ENCODE measurements around the gene PANK4. TPM values are rescaled to one million over a fixed set of nuclear protein-coding genes. Genes with fewer than 3 reads are reported as not detected.
A peak's percentile ranks its signal among the peaks of the same experiment; 100 is the strongest.

The PANK4 gene
- total RNA-seq, 1 donor from 2014 or later, result 45.5 TPM

DNA sequence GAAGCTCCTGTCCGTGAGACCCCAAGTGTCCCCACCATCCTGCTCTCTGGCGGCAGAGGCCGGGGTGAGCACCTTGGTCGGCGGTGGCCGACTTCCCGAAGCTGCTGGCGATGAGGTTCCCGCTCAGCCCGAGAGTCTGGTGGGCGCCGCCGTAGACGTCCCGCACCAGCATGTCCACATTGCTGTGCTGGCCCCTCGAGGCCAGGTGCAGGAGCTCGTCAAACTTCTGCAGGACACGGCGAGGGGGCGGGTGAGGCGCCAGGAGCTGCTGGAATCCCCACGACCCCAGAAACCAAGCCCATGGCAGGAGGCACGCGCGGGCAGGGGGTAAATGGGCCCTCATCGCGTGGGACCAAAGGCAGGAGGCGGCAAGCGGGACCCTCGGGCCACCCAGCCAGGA, 6.7 kb downstream of the PANK4 start:
- ATAC-seq (ENCODE audit: poor library complexity) (no peak), DNase-seq (no peak)
- intact Hi-C loops (cut with DNase I), result no loop called here

DNA sequence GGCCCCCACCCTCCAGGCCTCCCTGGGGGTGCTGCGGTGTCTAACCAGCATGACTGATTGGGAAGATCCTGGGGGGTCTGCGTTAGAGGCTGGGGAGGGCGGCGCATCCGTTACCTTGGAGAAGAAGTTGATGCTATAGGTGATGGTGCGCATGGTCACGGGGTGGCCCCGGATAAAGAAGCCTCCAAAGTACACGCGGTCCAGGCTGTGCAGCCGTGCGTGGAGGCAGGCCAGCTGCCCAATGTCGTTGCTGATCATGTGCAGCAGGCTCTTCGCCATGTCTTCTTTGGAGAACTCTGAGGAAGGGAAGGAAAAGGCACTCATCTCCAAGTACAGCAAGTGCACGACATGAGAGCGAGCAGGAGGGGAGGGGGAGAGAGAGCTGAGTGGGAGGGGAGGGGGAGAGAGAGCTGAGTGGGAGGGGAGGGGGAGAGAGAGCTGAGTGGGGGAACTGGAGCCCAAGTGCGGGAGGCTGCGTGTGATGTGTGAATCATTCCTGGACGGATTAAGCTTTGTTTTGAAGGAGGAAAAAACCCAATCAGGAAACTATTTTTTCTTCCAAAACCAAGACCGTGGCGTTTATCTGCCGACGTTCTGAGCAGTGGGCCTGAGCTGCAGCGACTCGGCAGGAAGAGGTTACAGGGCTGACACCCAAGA, 7.2 kb downstream of the PANK4 start:
- ATAC-seq (ENCODE audit: poor library complexity) (no peak), DNase-seq (no peak)
- intact Hi-C loops (cut with DNase I), result no loop called here

DNA sequence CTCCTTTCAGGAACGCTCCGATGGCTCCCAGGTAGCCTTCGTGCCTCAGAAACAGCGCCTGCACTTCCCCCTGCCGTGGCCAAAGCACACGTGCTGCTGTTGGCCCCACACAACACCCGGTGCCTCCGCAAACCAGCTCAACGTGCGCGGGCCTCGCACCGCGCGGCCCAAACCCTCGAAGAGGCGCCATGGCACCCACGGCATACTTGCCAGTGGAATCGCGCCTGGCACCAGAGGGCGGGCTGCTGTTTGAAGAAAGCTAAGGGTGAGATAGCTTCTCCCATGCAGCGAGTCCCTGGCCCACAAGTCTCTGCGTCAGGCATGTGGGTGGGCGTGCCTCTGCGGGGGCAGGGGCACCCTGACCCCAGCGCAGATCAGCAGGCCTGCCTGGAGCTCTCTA, 7.9 kb downstream of the PANK4 start:
- DNase-seq (no peak), ATAC-seq (ENCODE audit: poor library complexity) (no peak)
- intact Hi-C loops (cut with DNase I), result no loop called here

DNA sequence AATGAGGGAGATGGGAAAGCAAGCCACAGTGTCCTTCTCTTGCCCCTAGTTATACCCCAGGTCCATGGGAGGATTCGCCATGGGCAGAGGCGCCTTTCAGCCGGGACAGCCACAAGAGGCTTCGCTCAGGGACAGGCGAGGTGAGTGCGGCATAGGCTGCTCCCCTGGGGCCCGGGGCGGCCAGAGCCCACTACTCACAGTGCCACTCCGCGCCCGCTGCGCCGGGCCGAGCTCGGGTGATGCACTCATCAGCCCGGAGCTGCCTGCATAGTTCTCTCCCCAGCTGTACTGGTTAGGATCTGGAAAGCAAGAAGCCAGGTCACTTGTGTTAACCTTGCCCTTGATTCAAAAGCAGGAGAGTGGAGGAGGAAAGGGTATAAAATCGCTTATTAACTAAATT, 8.4 kb downstream of the PANK4 start:
- no peak for DNase-seq
- intact Hi-C loops (cut with DNase I), result no loop called here
- ATAC-seq (ENCODE audit: poor library complexity), result no peak

DNA sequence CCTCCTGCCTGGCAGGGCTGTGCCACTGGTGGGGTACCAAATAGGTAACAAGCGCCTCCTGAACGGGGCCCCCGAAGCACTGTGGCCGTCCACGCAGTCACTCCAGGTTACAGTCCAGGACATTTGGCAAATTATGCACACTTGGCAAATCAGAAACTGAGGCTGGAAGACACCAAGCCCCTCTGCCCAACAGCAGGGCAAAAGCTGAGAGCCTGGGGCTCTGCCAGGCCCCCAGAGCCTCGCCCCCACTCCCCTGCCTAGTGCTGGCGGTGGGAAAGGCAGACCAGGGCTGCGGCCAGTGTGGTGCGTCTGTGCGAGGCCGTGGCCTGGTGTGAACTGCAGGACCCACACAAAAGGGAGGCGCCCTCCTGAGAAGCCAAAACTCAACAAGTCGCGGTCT, 9.4 kb downstream of the PANK4 start:
- intact Hi-C loops (cut with DNase I), result no loop called here
- DNase-seq, result no peak
- no peak for ATAC-seq (ENCODE audit: poor library complexity)

DNA sequence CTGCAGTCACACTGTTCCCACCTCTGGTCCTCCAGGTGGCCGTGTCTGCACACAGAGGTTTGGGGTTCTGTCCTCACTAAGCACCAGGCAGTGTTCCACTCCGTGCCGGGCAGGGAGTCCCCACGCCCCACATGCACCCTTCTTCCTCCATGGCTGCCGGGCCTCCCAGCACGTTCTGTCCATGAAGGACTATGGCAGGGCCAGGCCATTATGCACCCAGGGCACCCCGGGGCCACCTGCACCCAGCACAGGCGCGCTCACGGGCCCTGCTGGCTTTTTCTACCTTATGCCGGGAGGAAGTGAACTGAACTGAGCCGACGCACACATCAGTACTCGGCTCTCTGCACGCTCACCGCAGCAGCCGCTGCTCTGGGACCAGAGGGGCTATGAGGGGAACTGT, 10.3 kb downstream of the PANK4 start:
- DNase-seq (no peak), ATAC-seq (ENCODE audit: poor library complexity) (no peak)
- intact Hi-C loops (cut with DNase I), result no loop called here

DNA sequence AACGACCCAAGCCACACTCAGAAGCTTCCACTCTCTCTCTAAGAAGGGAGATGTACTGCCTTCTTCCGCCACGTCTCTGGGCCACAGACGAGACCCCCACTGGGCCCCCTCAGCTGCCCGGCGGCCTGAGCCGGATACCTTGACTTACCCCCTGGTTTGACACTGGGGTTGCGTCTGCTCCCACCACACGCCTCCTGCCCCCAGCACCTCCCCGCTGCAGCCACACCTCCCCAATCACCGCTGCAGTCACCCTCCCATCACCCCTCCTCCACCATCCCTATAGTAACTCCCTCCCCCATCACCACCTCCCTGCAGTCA, 10.7 kb downstream of the PANK4 start:
- intact Hi-C loops (cut with DNase I), result no loop called here
- no peak for ATAC-seq (ENCODE audit: poor library complexity)
- DNase-seq, result no peak

DNA sequence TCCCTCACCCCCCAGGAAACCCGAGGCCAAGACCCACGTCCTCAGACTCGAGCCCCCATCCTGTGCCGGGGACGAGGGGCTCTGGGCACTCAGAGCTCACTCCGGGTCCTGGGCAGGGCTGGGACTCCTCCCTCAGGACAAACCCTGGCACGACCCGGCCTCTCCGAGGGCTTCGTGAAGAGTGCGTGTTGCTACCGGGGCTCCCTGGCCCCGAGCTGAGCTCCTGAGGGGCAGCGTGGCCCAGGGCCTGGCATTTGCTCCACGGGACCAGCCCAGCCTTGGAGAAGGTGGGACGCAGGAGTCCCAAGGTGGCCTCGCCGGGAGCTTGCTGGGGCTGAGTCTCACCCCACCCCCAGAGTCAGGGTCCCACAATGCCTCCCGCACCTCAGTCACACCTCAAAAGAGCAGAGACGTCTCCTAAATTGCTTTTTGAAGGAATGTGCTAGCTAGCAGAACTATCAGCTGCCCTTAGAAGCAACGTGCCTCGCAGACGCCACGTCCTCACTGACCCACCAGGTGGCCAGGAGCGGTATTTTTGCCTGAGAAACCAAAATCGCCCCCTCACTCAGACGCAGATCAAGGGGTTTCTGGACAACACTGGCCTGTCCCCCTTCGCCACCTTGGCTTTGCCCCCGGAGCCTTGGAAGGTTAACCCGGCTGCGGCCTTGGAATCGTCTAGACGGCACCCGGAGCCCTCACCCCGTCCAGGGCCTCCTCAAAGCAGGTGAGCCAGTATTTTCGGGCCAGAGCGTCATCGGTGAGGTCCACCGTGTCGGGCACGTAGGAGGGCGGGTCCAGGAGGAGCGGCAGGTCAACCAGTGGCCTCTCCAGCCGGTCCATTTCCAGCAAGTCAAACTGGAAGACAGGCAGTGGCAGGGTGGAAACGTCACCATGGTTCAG, 11.3 kb downstream of the PANK4 start:
- intact Hi-C loops (cut with DNase I), result no loop called here
- ATAC-seq (ENCODE audit: poor library complexity), result no peak

DNA sequence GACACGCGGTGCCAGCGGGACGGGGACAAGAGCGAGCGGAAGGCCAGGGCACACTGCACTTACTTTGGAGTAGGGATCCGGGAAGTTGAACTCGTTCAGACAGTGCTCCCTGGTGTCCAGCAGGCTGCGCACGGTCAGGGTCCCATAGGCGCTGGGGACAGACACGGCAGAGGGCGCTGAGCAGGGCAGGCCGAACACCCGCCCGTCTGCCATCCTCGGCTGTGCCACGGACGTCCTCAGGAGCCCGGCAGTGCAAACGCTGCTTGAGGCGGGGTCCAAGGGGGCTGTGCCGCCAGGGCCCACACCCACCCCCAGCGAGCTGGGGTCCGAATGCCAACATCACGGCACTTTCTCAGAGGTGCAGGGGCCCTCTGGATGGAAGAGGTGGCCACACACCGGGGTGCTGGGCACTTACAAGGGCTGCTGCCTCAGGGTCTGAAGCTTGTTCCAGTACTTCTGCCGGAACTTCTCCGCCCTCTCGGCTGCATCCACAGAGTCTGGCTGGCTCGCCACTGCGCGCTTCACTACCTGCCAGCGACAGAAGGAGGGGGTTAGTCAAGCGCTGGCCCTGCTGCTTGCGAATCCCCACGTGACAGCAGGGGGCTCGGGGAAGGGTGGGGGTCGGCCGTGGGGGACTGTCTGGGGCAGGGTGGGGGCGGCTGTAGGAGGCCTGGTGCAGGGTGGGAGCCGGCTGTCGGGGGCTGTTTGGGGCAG, 12.3 kb downstream of the PANK4 start:
- ATAC-seq (ENCODE audit: poor library complexity) (no peak), DNase-seq (no peak)
- intact Hi-C loops (cut with DNase I), result no loop called here

More for the DNA sequence above, 11.3 kb downstream of the PANK4 start:
- DNase-seq, result no peak

DNA sequence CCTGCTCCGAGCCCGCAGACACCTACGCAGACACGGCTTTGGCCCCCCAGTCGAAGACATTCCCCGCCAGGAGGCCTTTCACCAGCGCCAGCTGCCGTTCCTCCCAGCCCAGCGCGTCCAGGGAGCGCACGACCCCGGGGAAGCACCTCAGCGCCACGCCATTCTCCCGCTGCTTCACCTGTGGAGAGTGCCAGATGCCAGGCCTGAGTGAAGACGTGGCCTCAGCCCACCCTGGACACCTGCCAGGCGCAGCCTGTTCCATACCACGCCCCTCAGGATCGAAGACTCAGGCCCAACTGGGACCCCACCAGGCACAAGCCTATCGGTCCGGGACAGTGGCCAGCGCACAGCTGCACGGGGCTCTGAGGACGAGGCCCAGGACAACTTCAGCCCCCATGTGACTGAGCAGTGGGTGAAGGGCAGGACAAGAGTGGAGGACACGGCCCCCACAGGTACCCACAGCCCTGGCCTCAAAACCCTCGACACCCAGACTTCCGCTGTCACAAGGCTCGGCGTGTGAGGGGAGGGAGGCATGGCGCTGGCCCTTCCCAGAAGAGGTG, 13.5 kb downstream of the PANK4 start:
- DNase-seq (no peak), ATAC-seq (ENCODE audit: poor library complexity) (no peak)
- intact Hi-C loops (cut with DNase I), result no loop called here

DNA sequence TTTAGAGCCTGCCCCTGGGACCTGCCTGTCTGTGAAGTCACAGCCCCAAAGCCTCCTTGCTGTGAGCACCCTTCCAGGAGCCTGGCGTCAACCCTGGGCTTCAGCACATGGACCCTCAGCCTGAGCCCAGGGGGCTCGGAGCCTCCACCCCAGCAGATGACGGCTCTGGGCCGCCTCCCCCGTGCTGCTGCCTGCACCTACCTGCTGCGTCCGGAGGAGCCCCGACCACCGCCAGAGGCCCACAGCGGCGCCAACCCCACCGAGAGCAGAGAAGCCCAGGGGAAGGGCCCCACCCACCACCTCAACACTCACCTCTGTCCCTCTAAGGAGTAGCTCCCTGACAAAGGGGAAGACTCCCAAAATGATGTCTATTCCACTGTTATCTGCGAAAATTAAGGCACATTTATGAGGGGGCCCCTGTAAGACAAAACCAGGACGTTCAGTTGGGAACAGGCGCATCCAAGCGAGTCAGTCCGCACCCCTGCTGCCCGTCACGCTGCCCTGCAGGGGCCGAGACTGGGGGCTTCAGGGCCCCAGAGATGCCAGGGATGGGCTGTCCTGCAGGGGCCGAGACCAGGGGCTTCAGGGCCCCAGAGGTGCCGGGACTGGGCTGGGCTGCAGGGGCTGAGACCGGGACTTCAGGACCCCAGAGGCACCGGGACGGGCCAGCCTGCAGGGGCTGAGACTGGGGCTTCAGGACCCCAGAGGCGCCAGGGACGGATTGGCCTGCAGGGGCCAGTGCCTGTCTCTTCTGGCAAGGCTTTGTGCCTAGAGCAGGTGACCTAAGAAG, 15.8 kb downstream of the PANK4 start:
- intact Hi-C loops (cut with DNase I), result no loop called here
- DNase-seq, result no peak
- no peak for ATAC-seq (ENCODE audit: poor library complexity)

DNA sequence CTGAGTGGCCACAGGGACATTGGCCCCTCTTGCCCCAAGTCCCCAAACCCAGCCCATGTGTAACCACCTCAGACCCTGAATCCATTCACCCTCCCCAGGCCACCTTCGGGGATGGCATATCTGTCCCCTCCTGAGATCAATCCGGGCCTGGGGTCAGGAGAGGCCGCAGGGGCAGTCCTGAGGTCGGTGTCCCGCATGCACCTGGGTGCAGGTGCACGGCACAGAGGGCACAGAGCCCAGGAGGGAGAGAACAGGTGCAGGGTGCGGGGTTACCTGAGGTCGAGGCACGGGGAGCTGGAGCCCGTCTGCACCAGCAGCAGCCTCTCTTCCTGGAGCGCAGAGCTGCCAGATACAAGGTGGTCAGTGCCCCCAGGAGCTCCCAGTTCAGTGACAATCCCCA, 16.8 kb downstream of the PANK4 start:
- intact Hi-C loops (cut with DNase I), result no loop called here
- ATAC-seq (ENCODE audit: poor library complexity) (no peak), DNase-seq (no peak)

DNA sequence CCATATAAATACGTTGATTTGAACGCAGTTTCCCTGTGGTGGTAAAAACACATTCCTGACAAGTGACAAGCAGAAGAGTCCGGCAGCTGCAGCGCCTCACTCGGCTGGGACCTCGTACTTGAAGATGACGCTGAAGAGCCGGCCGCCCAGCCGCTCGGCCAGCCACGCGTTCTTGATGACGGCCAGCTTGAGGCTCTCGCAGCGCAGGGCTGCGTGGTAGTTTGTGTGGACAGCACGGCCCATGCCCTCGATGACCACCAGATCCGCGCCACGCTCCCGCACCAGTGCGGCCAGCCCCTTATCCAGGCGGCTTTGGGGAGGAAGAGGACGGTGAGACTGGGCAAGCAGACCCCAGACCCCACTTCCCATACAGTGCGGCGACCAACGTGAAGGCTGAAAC, 17.6 kb downstream of the PANK4 start:
- DNase-seq (no peak), ATAC-seq (ENCODE audit: poor library complexity) (no peak)
- intact Hi-C loops (cut with DNase I), result no loop called here

DNA sequence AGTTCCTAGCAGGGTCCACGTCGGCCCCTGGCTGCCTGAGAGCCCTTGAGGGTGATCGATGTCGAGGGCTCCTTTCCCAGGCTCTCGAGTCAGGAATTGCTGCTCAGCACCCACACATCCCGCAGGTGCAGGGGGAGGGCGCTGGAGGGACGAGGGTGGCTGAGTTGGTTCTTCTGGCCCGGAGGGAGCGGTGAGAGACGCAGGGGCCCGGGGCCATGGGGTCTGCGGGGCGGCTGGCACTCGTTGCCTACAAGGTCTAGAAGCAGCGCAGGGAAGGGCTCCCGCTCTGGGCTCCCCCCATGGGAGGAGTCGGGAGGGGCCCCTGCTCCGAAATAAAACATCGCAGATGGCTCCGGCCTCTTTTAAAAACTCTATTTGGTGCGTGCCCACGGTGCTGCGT, 18.2 kb downstream of the PANK4 start:
- intact Hi-C loops (cut with DNase I), result no loop called here
- ATAC-seq (ENCODE audit: poor library complexity) (no peak), DNase-seq (no peak)

DNA sequence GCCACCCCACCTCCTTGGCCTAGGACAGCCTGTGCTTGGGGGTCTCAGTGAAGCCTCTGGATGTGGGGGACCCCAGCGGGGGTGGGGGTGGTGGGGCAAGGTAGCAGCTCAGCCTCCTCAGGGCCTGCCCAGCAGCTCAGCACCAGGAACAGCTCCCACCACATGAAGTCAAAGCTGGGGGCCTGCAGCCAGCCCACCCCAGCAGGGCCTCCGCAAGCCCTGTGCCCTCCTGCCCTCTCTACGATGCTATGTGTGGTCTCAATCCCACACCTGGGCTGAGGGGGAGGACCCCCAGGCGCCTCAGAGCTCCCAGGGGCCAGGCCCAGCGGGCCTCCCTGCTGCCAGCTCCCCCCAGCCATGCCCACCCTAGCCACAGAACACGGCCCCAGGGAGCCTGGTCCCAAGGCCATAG, 18.6 kb downstream of the PANK4 start:
- ATAC-seq (ENCODE audit: poor library complexity) (peak; percentile 2), DNase-seq (no peak)
- intact Hi-C loops (cut with DNase I), result no loop called here

DNA sequence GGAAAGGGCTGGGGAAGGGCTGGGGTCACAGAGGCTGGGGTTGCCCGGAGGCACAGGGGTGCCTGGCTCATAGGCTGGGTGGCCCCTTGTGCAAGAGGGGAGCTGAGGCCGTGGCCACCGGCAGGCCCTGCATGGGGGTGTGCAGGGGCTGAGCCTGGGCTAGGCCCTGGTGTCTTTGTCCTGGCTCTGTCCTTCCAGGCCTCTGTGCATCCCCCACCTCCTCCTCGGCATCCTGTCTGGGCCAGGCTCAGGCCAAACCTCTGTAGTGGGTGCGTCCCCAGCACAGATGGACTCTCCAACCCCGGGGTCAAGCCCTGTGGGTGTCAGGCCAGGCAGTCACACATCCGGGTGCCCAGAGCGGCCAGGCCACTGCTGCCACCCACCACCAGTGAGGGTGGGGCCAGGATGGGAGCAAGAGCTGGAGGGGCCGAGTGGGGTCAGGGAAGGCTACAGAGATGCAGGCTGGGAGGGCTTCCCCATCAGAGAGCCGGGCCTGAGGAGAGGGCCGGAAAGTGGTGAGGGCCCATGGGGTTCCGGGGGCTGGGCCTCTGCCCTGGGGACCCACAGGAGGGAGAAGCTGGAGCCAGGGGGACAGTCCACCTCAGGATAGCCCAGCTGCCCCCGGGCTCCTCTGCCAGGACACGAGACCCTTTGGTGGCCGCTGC, 19.4 kb downstream of the PANK4 start:
- intact Hi-C loops (cut with DNase I), result no loop called here
- DNase-seq, result no peak
- ATAC-seq (ENCODE audit: poor library complexity), result peak; percentile 13

DNA sequence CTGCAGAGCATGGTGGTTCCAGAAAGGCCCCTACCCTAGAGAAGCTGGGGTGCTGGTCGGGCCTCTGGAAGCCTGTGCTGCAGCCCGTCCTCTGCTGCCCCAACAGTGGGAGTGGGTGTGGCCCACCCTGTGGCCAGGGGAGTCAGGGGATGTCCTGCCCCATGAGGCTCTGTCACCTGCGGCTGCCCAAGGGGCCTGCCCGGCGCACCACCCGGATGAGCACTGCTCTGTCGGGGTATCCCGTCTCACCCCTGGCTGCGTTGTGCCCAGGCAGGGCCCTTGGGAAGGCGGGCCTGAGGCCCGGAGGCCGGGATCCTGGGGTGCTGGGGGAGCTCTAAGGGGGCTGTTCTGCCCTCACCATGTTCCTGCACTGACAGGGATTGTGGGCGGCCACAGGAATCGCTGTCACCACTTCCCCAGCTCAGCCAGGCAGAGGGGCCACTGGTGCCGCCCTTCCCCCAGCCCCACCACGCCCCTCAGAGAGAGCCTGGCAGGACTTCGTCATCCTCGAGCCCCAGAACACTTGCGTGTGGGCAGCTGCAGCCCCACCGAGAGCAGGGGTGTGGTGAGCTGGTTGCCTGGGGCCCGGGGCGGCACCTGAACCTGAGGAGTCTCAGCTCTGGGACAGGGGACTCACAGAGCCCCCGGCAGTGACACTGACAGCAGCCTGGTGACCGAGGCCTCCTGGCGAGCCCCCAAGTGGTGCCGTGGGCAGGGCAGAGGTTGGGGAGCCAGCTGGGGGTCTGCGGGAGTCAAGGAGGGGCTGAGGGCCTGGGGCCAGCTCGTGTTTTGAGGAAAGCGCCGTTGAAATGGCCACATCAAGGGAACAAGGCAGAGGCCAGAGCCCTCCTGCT, 20.2 kb downstream of the PANK4 start:
- no peak for DNase-seq
- intact Hi-C loops (cut with DNase I), result no loop called here
- ATAC-seq (ENCODE audit: poor library complexity), result peak; percentile 4
